Endothelial cell of umbilical vein (primary cell): Measurements from ENCODE around the gene SELENOO. TPM values are rescaled to one million over a fixed set of nuclear protein-coding genes. Genes with fewer than 3 reads are reported as not detected.

ENCODE experiments used
- BruUV-seq: library from RNA; stranded (reverse); fragments of 400-500 nt; replicated peaks from 2 replicates; lab custom pipeline; 2021; lab: Mats Ljungman, UMichigan
- CTCF ChIA-PET: fragments of 300-600, 350-600 bp; sonication (Branson Sonifier 250); formaldehyde crosslinking; loops from one replicate; lab custom pipeline; 2021; ENCODE audit warnings: antibody characterized with exemption, inconsistent platforms; lab: Charles Lee
- POLR2A ChIA-PET: fragments of 300-600, 350-600 bp; sonication (Branson Sonifier 250); formaldehyde crosslinking; loops from one replicate; lab custom pipeline; 2021; ENCODE audit warnings: antibody characterized with exemption, inconsistent platforms; lab: Charles Lee
- DNase-seq: peaks from one replicate; pipeline ENCODE4 v3.0.0-alpha.2; 2011; ENCODE audit warnings: low read depth, low spot score
- FAIRE-seq: peaks from 2 replicates; lab custom pipeline; 2011; peaks lifted over from hg19 to GRCh38; lab: Jason Lieb, UNC
- H2AFZ ChIP-seq: 2 replicates; pipeline ENCODE4 v1.6.0; 2012; ENCODE audit warnings: low read depth, low read length, control low read depth, inconsistent platforms
- H3K27ac ChIP-seq: 2 replicates; pipeline ENCODE4 v1.5.1; 2011; ENCODE audit warnings: low read depth, mild to moderate bottlenecking, control low read depth, low read length, moderate library complexity; ENCODE audit not compliant: insufficient read depth
- H3K27me3 ChIP-seq, 2 experiments: 2 replicates each; pipeline versions ENCODE4 v1.6.0 to v1.6.1; 2011; ENCODE audit warnings: low read length in 2 of 2, mixed read lengths in 1 of 2; ENCODE audit not compliant: control insufficient read depth in 2 of 2, insufficient read depth in 2 of 2
- H3K36me3 ChIP-seq, 2 experiments: 2 replicates in 1 of 2; 3 replicates in 1 of 2; pipeline ENCODE4 v1.5.1; 2011; ENCODE audit warnings: low read length in 2 of 2, mild to moderate bottlenecking in 1 of 2, moderate library complexity in 1 of 2; ENCODE audit not compliant: control insufficient read depth in 2 of 2, insufficient read depth in 2 of 2; ENCODE audit errors: extremely low read depth in 1 of 2
- H3K4me1 ChIP-seq: 3 replicates; pipeline ENCODE4 v1.5.1; 2011; ENCODE audit warnings: mild to moderate bottlenecking, low read length; ENCODE audit not compliant: control insufficient read depth, insufficient read depth; ENCODE audit errors: extremely low read depth
- H3K4me2 ChIP-seq: 2 replicates; pipeline ENCODE4 v1.6.1; 2011; ENCODE audit warnings: low read length, control low read depth, mixed read lengths; ENCODE audit not compliant: insufficient read depth
- H3K4me3 ChIP-seq, 3 experiments: fragments of 200-600 bp in 1 of 3; sonication (generic), shearing (Covaris generic) in 1 of 3; replicated peaks in 1 of 3; 2 replicates each; pipeline ENCODE4 v1.5.1; 2011 to 2016; ENCODE audit warnings: control low read depth in 3 of 3, low read length in 3 of 3, mild to moderate bottlenecking in 2 of 3, inconsistent platforms in 1 of 3, low read depth in 1 of 3, moderate library complexity in 1 of 3; ENCODE audit not compliant: insufficient read depth in 1 of 3
- H3K79me2 ChIP-seq: 2 replicates; pipeline ENCODE4 v1.6.0; 2012; ENCODE audit warnings: low read length, inconsistent platforms; ENCODE audit not compliant: control insufficient read depth, insufficient read depth
- H3K9ac ChIP-seq: replicated peaks from 2 replicates; pipeline ENCODE3; 2011; ENCODE audit warnings: low read length, control low read depth; ENCODE audit not compliant: insufficient read depth; ENCODE audit errors: extremely low read depth
- H3K9me1 ChIP-seq: replicated peaks from 3 replicates; pipeline ENCODE4 v1.6.0; 2011; ENCODE audit warnings: mild to moderate bottlenecking, low read length; ENCODE audit not compliant: control insufficient read depth, insufficient read depth; ENCODE audit errors: extremely low read depth
- H3K9me3 ChIP-seq: replicated peaks from 2 replicates; pipeline ENCODE4 v1.5.1; 2012; ENCODE audit warnings: low read length, inconsistent platforms; ENCODE audit not compliant: control insufficient read depth, insufficient read depth
- H4K20me1 ChIP-seq: replicated peaks from 2 replicates; pipeline ENCODE3; 2011; ENCODE audit warnings: mild to moderate bottlenecking, low read length; ENCODE audit not compliant: control insufficient read depth, insufficient read depth; ENCODE audit errors: extremely low read depth
- CTCF ChIP-seq, 2 donors: IDR thresholded peaks; 1 replicate in 1 of 2; 2 replicates in 1 of 2; pipeline ENCODE4 v1.5.1; 2011; ENCODE audit warnings: low read length in 2 of 2, mild to moderate bottlenecking in 2 of 2, moderate library complexity in 2 of 2, control low read depth in 1 of 2, inconsistent platforms in 1 of 2, low read depth in 1 of 2; ENCODE audit not compliant: insufficient read depth in 1 of 2; ENCODE audit errors: extremely low read depth in 1 of 2
- EZH2 ChIP-seq: IDR thresholded peaks from 2 replicates; pipeline ENCODE4 v1.6.1; 2012; ENCODE audit warnings: borderline replicate concordance, low read depth, mild to moderate bottlenecking, moderate library complexity, low read length, inconsistent platforms; ENCODE audit not compliant: severe bottlenecking
- FOS ChIP-seq: IDR thresholded peaks from 2 replicates; pipeline ENCODE4 v1.6.1; 2011; ENCODE audit warnings: mild to moderate bottlenecking, low read length, moderate library complexity, borderline replicate concordance; ENCODE audit not compliant: insufficient read depth
- GATA2 ChIP-seq: IDR thresholded peaks from 2 replicates; pipeline ENCODE4 v1.7.0; 2011; ENCODE audit warnings: low read depth, mild to moderate bottlenecking, moderate library complexity, mixed read lengths, low read length; ENCODE audit not compliant: insufficient read length, insufficient read depth
- JUN ChIP-seq: IDR thresholded peaks from 2 replicates; pipeline ENCODE4 v1.6.1; 2011; ENCODE audit warnings: borderline replicate concordance, low read depth; ENCODE audit not compliant: insufficient read length, insufficient read depth
- MYC ChIP-seq: IDR thresholded peaks from one replicate; pipeline ENCODE4 v1.6.1; 2011; ENCODE audit warnings: mild to moderate bottlenecking, low read depth, low read length
- POLR2A ChIP-seq: IDR thresholded peaks from 2 replicates; pipeline ENCODE4 v1.6.1; 2012; ENCODE audit warnings: low read depth, mild to moderate bottlenecking, control low read depth, low read length
- POLR2AphosphoS5 ChIP-seq: IDR thresholded peaks from 2 replicates; pipeline ENCODE4 v1.6.1; 2012; ENCODE audit warnings: low read depth, mild to moderate bottlenecking, control low read depth, low read length, moderate library complexity; ENCODE audit not compliant: insufficient read depth
- dilution Hi-C: fragments of 300-500 bp; cut with MboI; formaldehyde crosslinking; loops from one replicate; pipeline ENCODE4 v1.15.0; 2019; ENCODE audit warnings: low sequenced_read_pairs; ENCODE audit not compliant: extremely low pct_ligation_motif_present
- intact Hi-C: fragments of 100-400 bp; cut with micrococcal nuclease; formaldehyde crosslinking; loops from one replicate; pipeline ENCODE4 v1.10.0; 2022
- polyA plus RNA-seq, 4 experiments: library from polyadenylated mRNA; depleted of rRNA in 3 of 4; stranded (reverse) in 3 of 4; unstranded in 1 of 4; fragments of >200 nt; gene quantifications; 2 replicates each; pipeline versions ENCODE4 v1.2.1 to v1.2.3, GENCODE V29; 2011 to 2012; ENCODE audit warnings: missing spikeins in 1 of 4
- total RNA-seq: library from RNA; stranded (reverse); gene quantifications from 2 replicates; pipeline ENCODE4 v1.2.3, GENCODE V29; 2021
- TF ChIP-seq, protein P1 (sequence below): IDR thresholded peaks from 2 replicates; pipeline ENCODE4 v1.6.1; 2011; ENCODE audit not compliant: insufficient read depth, insufficient read length

Gene SELENOO
- total and polyA plus RNA-seq, 2 donors (not counting 3 experiments of a cell fraction or from before 2014, with no cell fraction given): 24.1 to 37.5 TPM

- CTCF ChIA-PET: interaction anchor here (1.4 kb wide), 1 partner anchor 11 kb away, joined by 6 read pairs; no protein-coding TSS in a partner anchor
Measured at GRCh38 chr22:50256258-50256862, 55.5 kb downstream of the SELENOO start.

More at GRCh38 chr22:50256258-50256862, 55.5 kb downstream of the SELENOO start:
- peaks cover 22% of the 10 kb centered on the region for H3K79me2 ChIP-seq
- no peaks in the 10 kb centered on the region for H3K27me3 ChIP-seq
- FAIRE-seq: no peak
- H3K9ac ChIP-seq: no peak overlapping the region
- TF ChIP-seq CTCF (IDR thresholded peaks at IDR 0.05; ENCODE audit: extremely low read depth in 1 of 2, insufficient read depth in 1 of 2, low read depth in 1 of 2, low read length in 2 of 2) (no peak), POLR2A (no peak), GATA2 (no peak), MYC (no peak), JUN (no peak), EZH2 (no peak), POLR2AphosphoS5 (no peak), FOS (no peak)
- TF ChIP-seq, protein P1, sequence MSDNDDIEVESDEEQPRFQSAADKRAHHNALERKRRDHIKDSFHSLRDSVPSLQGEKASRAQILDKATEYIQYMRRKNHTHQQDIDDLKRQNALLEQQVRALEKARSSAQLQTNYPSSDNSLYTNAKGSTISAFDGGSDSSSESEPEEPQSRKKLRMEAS: no peak
- H2AFZ ChIP-seq: no peak overlapping the region
- H3K4me2 ChIP-seq: no peak overlapping the region
- no peak overlapping the region for H3K4me3 ChIP-seq
- intact Hi-C loops (no loop called here), dilution Hi-C loops (no loop called here)
- no peaks in the 10 kb centered on the region for H4K20me1 ChIP-seq
- H3K27ac ChIP-seq: no peak overlapping the region
- no TSS peak for BruUV-seq
- POLR2A ChIA-PET: no interaction called here
- no peaks in the 10 kb centered on the region for H3K9me3 ChIP-seq
- no peaks in the 10 kb centered on the region for H3K9me1 ChIP-seq
- H3K36me3 ChIP-seq: peaks cover 0 to 36% of the 10 kb centered on the region in 2 experiments
- H3K4me1 ChIP-seq: peaks cover 10% of the 10 kb centered on the region
- DNase-seq: no peak
